Muscle of leg (tissue), 11 donors: ENCODE results near the gene FAM3A. TPM values are rescaled to one million over a fixed set of nuclear protein-coding genes. Genes with fewer than 3 reads are reported as not detected.

Experiments
- DNase-seq: peaks from one replicate; pipeline ENCODE4 v3.0.0; 2013
- H3K27ac ChIP-seq: one replicate; pipeline ENCODE4 v1.5.1; 2013; ENCODE audit warnings: mild to moderate bottlenecking, low read length, control low read depth
- H3K27me3 ChIP-seq: one replicate; pipeline ENCODE4 v1.6.1; 2013; ENCODE audit warnings: low read length; ENCODE audit not compliant: control insufficient read depth, insufficient read depth
- H3K36me3 ChIP-seq: one replicate; pipeline ENCODE4 v1.6.1; 2013; ENCODE audit warnings: low read length; ENCODE audit not compliant: control insufficient read depth, insufficient read depth
- H3K4me1 ChIP-seq: one replicate; pipeline ENCODE4 v1.6.1; 2013; ENCODE audit warnings: low read length; ENCODE audit not compliant: control insufficient read depth, insufficient read depth
- H3K4me3 ChIP-seq: one replicate; pipeline ENCODE4 v1.5.1; 2013; ENCODE audit warnings: low read length, control low read depth
- H3K9me3 ChIP-seq: replicated peaks from 2 replicates; pipeline ENCODE4 v1.6.1; 2013; ENCODE audit warnings: low read depth, low read length; ENCODE audit not compliant: control insufficient read depth
- WGBS: methylation state at CpG from one replicate; pipeline ENCODE4 v1.1.5; 2013; ENCODE audit warnings: missing lambda C conversion rate; ENCODE audit not compliant: insufficient coverage; 5-methylcytosine and 5-hydroxymethylcytosine counted together
- polyA plus RNA-seq, 8 donors: library from polyadenylated mRNA; unstranded; fragments of 120-200 nt; gene quantifications; one replicate each; pipeline versions ENCODE4 v1.2.1 to v1.2.3, GENCODE V29; 2013; ENCODE audit warnings: inconsistent platforms in 1 of 8, low replicate concordance in 1 of 8; ENCODE audit not compliant: insufficient read length in 8 of 8, insufficient read depth in 1 of 8
- total RNA-seq: library from RNA; stranded (reverse); fragments of 120-200 nt; gene quantifications from one replicate; pipeline ENCODE4 v1.2.4, GENCODE V29; 2013

The FAM3A gene
- total and polyA plus RNA-seq, 9 donors, result 19.1 to 34.7 (median 28.3) TPM

DNA sequence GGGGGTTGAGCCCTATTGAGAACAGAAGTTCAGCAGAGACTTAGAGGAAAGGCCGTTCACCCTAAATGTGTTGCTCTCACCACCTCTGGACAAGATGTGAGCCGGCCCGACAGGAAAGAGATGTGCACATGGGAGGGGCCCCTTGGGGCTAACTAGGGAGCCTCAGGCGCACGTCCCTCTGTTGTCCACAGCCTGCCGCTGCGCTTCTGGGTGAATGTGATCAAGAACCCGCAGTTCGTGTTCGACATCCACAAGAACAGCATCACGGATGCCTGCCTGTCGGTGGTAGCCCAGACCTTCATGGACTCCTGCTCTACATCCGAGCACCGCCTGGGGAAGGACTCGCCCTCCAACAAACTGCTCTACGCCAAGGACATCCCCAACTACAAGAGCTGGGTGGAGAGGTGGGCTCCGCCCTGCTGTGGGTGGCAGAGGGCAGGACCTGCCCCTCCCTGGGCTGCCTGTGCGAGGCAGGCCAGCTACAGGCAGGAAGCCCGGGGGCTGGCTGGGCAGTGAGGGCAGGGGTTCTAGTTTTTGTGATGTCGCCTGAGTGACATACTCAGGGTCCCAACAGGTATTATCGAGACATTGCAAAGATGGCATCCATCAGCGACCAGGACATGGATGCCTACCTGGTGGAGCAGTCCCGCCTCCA, 45.0 kb downstream of the FAM3A start:
- DNase-seq, result no peak
- Histone ChIP-seq H3K9me3 (peaks cover 2% of the 10 kb centered on the region), H3K27ac (no peak overlapping the region), H3K4me3 (no peak overlapping the region), H3K36me3 (peaks cover 39% of the 10 kb centered on the region), H3K27me3 (no peaks in the 10 kb centered on the region), H3K4me1 (no peaks in the 10 kb centered on the region)
- WGBS, result 90% methylated on average over 16 of the region's 23 CpGs

DNA sequence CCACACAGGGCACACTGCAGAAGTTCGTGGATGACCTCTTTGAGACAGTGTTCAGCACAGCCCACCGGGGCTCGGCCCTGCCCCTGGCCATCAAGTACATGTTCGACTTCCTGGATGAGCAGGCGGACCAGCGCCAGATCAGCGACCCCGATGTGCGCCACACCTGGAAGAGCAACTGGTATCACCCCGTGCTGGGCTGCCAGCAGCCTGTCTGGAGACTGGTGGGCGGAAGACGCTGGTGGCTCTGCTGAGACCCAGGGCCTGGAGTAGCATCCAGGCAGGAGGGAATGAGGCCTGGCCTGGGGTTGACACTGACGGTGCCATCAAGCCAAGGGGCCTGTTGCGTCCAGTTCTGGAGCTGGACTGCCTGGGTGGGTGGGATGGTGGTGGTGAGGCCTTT, 45.6 kb downstream of the FAM3A start:
- 88% methylated on average over 14 of the region's 14 CpGs for WGBS
- Histone ChIP-seq H3K36me3 (peaks cover 41% of the 10 kb centered on the region), H3K4me1 (no peaks in the 10 kb centered on the region), H3K27me3 (no peaks in the 10 kb centered on the region), H3K9me3 (peaks cover 2% of the 10 kb centered on the region), H3K4me3 (no peak overlapping the region), H3K27ac (no peak overlapping the region)
- no peak for DNase-seq

DNA sequence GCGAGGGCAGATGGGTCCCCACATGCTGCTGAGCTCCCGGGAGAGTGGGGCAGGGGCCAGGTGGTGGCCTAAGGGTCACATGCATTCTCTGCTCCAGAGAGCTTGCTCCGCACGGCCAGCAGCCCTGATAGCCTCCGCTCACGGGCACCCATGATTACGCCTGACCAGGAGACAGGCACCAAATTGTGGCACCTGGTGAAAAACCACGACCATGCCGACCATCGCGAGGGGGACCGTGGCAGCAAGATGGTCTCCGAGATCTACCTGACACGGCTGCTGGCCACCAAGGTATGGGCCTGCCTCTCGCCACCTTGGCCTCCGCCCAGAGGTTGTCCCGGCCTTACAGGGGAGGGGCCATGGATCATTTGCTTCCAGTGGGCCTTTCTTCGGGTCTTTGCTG, 46.2 kb downstream of the FAM3A start:
- no peak for DNase-seq
- Histone ChIP-seq H3K36me3 (peaks cover 46% of the 10 kb centered on the region), H3K27me3 (no peaks in the 10 kb centered on the region), H3K4me1 (no peaks in the 10 kb centered on the region), H3K9me3 (peaks cover 2% of the 10 kb centered on the region), H3K27ac (no peak overlapping the region), H3K4me3 (no peak overlapping the region)
- WGBS, result 92% methylated on average over 15 of the region's 18 CpGs

DNA sequence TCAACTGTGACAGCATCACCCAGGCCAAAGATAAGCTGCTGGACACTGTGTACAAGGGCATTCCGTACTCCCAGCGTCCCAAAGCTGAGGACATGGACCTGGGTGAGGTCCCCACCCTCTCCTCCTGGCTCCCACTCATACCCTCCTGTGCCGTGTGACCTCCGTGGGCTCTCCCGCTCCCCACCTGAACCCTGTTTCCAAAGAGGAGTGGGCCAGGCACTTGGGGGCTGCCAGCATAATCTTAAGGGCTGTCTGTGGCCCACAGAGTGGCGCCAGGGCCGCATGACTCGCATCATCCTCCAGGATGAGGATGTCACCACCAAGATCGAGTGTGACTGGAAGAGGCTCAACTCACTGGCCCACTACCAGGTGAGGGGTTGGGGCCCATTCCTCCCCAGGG, 46.9 kb downstream of the FAM3A start:
- no peaks in the 10 kb centered on the region for H3K4me1 ChIP-seq
- no peaks in the 10 kb centered on the region for H3K27me3 ChIP-seq
- DNase-seq, result no peak
- no peak overlapping the region for H3K4me3 ChIP-seq
- WGBS, result 92% methylated on average over 8 of the region's 9 CpGs
- no peak overlapping the region for H3K27ac ChIP-seq
- H3K9me3 ChIP-seq, result peaks cover 2% of the 10 kb centered on the region
- peaks cover 53% of the 10 kb centered on the region for H3K36me3 ChIP-seq

DNA sequence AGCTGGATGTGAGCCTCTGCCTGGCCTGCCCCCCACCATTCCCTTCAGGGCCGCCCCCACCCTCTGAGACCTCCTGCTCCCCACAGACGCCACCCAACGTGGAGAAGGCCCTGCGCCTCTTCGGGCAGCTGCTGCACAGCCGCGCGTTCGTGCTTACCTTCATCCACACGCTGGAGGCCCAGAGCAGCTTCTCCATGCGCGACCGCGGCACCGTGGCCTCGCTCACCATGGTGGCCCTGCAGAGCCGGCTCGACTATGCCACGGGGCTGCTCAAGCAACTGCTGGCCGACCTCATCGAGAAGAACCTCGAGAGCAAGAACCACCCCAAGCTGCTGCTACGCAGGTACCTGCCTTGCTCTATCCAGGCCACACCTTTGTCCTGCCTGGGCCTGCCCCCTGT, 47.8 kb downstream of the FAM3A start:
- peaks cover 53% of the 10 kb centered on the region for H3K36me3 ChIP-seq

DNA sequence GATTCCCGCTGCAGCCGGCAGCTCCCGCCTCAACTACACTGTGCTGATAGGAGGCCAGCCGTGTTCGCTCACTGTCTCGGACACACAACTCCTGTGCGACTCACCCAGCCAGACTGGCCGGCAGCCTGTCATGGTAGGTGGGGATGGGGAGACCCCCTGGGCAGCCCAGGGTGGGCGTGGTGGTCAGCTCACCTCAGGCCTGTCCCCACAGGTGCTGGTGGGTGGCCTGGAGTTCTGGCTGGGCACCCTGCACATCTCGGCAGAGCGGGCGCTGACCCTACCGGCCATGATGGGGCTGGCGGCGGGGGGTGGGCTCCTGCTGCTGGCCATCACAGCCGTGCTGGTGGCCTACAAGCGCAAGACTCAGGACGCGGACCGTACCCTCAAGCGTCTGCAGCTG, 48.5 kb downstream of the FAM3A start:
- no peak for DNase-seq
- Histone ChIP-seq H3K9me3 (peaks cover 3% of the 10 kb centered on the region), H3K36me3 (peaks cover 60% of the 10 kb centered on the region), H3K4me3 (no peak overlapping the region), H3K4me1 (no peaks in the 10 kb centered on the region), H3K27ac (no peak overlapping the region), H3K27me3 (no peaks in the 10 kb centered on the region)
- 91% methylated on average over 18 of the region's 21 CpGs for whole genome bisulfite sequencing

More for the DNA sequence above, 47.8 kb downstream of the FAM3A start:
- H3K4me1 ChIP-seq, result no peaks in the 10 kb centered on the region
- H3K27ac ChIP-seq, result no peak overlapping the region
- H3K9me3 ChIP-seq, result peaks cover 2% of the 10 kb centered on the region
- no peak for DNase-seq
- WGBS, result 93% methylated on average over 23 of the region's 23 CpGs
- no peak overlapping the region for H3K4me3 ChIP-seq
- no peaks in the 10 kb centered on the region for H3K27me3 ChIP-seq

DNA sequence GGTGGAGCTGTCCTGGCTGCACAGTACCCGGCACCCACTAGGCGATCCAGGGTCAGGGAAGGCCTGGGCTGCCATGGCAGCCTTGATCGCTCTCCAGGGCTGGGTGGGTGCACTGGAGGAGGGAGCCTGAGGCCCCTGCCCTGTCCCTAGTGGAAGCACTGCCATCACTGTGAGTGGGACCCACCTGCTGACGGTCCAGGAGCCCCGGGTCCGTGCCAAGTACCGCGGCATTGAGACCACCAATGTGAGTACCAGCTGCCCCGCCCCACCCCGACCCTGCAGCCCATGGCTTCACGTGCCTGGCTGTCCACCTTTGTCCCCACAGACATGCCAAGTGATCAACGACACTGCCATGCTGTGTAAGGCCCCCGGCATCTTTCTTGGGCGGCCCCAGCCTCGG, 49.1 kb downstream of the FAM3A start:
- Histone ChIP-seq H3K27me3 (no peaks in the 10 kb centered on the region), H3K4me3 (no peak overlapping the region), H3K27ac (no peak overlapping the region), H3K9me3 (peaks cover 3% of the 10 kb centered on the region), H3K36me3 (peaks cover 64% of the 10 kb centered on the region), H3K4me1 (no peaks in the 10 kb centered on the region)
- 88% methylated on average over 12 of the region's 15 CpGs for WGBS
- no peak for DNase-seq

DNA sequence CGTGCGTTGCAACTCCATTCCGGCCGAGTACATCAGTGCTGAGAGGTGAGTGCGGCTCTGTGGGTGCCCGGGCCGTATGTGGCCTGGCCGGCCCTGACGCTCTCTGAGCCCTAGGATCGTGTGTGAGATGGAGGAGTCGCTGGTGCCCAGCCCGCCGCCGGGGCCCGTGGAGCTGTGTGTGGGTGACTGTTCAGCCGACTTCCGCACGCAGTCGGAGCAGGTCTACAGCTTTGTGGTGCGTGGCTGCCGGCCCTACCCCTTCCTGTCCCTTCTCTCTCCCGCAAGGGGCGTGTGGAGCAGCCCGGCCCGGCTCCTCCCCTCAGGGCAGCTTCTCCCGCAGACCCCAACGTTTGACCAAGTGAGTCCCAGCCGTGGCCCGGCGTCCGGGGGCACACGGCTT, 50.0 kb downstream of the FAM3A start:
- DNase-seq, result no peak

DNA sequence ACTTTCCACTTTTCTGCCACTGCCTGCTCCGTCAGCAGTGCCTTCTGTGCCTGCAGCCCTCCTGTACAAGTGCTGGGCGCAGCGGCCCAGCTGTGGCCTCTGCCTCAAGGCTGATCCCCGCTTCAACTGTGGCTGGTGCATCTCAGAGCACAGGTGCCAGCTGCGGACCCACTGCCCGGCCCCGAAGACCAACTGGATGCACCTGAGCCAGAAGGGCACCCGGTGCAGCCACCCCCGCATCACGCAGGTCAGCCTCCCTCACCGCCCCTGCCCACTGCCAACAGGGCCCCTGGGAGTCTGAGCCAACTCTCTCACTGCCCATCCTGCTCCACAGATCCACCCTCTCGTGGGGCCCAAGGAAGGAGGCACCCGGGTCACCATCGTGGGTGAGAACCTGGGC, 50.4 kb downstream of the FAM3A start:
- Histone ChIP-seq H3K9me3 (peaks cover 3% of the 10 kb centered on the region), H3K27me3 (no peaks in the 10 kb centered on the region), H3K4me3 (no peak overlapping the region), H3K36me3 (peaks cover 68% of the 10 kb centered on the region), H3K4me1 (no peaks in the 10 kb centered on the region), H3K27ac (no peak overlapping the region)
- WGBS, result 92% methylated on average over 9 of the region's 14 CpGs
- DNase-seq, result no peak

More for the DNA sequence above, 50.0 kb downstream of the FAM3A start:
- 91% methylated on average over 22 of the region's 32 CpGs for WGBS
- H3K4me1 ChIP-seq, result no peaks in the 10 kb centered on the region
- H3K27ac ChIP-seq, result no peak overlapping the region
- no peaks in the 10 kb centered on the region for H3K27me3 ChIP-seq
- peaks cover 3% of the 10 kb centered on the region for H3K9me3 ChIP-seq
- peaks cover 65% of the 10 kb centered on the region for H3K36me3 ChIP-seq
- no peak overlapping the region for H3K4me3 ChIP-seq

DNA sequence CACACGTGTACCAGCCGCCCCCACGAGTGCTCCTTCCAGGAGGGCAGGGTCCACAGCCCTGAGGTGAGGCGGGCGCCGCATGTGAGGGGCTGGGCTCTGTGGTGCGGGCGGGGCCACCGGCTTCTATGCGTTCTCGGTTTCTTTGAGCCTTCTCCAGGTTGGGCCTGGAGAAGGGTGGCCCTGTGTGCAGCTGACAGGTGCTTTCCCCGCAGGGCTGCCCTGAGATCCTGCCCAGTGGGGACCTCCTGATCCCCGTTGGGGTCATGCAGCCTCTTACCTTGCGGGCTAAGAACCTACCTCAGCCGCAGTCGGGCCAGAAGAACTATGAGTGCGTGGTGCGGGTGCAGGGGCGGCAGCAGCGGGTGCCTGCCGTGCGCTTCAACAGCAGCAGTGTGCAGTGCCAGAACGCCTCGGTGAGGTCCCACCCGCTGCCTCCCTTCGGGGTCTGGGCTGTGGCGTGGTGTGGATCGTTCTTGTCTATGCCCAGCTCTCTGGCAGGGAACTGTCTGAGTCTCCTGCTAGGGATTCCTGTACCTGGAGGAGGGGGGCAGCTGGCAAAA, 51.1 kb downstream of the FAM3A start:
- no peak for DNase-seq
- Histone ChIP-seq H3K4me3 (no peak overlapping the region), H3K9me3 (peaks cover 3% of the 10 kb centered on the region), H3K27me3 (no peaks in the 10 kb centered on the region), H3K27ac (no peak overlapping the region), H3K4me1 (peaks cover 2% of the 10 kb centered on the region), H3K36me3 (peaks cover 63% of the 10 kb centered on the region)
- 93% methylated on average over 24 of the region's 28 CpGs for WGBS
